Measurements from ENCODE around the gene SNN.

- TF ChIP-seq CTCF (conservative IDR thresholded peaks at IDR 0.05) (no peak; the same call in 1 of the 2 replicates), EZH2 (IDR thresholded peaks at IDR 0.05; ENCODE audit: low read depth) (no peak)
Measured at GRCh38 chr16:11675561-11676511, 7.6 kb downstream of the SNN start.
